Measurements from ENCODE around the gene PSMD8.
A peak's percentile ranks its signal among the peaks of the same experiment; 100 is the strongest.
"Not testable (repeated sequence)": the region's sequence is repeated elsewhere in the genome, so short reads cannot be mapped to it uniquely, and the experiment has no call there.

The PSMD8 gene

GRCh38 chr19:38359242-38360021 lies 14.9 kb upstream of the PSMD8 start:
- DNase-seq (ENCODE audit: extremely low read depth, insufficient read length): no peak
- H3K27me3 ChIP-seq (replicated peaks; ENCODE audit: control insufficient read depth, insufficient read depth, low read length): no peaks in the 10 kb centered on the region; the same call in 1 of the 2 replicates
- no peak overlapping the region for H3K4me3 ChIP-seq (replicated peaks; ENCODE audit: low read depth, low read length)
- no peak for TF ChIP-seq CTCF (IDR thresholded peaks at IDR 0.05; ENCODE audit: insufficient read depth, low read length, poor library complexity, severe bottlenecking)
- H3K36me3 ChIP-seq (ENCODE audit: control insufficient read depth, insufficient read depth, low read length): no peaks in the 10 kb centered on the region

GRCh38 chr19:38360351-38360750 lies 14.0 kb upstream of the PSMD8 start:
- Histone ChIP-seq H3K36me3 (ENCODE audit: control insufficient read depth, insufficient read depth, low read length) (no peaks in the 10 kb centered on the region), H3K4me3 (replicated peaks; ENCODE audit: low read depth, low read length) (no peak overlapping the region), H3K27me3 (replicated peaks; ENCODE audit: control insufficient read depth, insufficient read depth, low read length) (no peaks in the 10 kb centered on the region; the same call in 1 of the 2 replicates)
- DNase-seq (ENCODE audit: extremely low read depth, insufficient read length): no peak
- TF ChIP-seq CTCF (IDR thresholded peaks at IDR 0.05; ENCODE audit: insufficient read depth, low read length, poor library complexity, severe bottlenecking): no peak

- H3K27me3 ChIP-seq (replicated peaks; ENCODE audit: control insufficient read depth, insufficient read depth, low read length): no peaks in the 10 kb centered on the region; the same call in 1 of the 2 replicates
- no peak for DNase-seq (ENCODE audit: extremely low read depth, insufficient read length)
- peak overlapping the region; percentile 70 for H3K4me3 ChIP-seq (replicated peaks; ENCODE audit: low read depth, low read length)
- H3K36me3 ChIP-seq (ENCODE audit: control insufficient read depth, insufficient read depth, low read length): no peaks in the 10 kb centered on the region
- TF ChIP-seq CTCF (IDR thresholded peaks at IDR 0.05; ENCODE audit: insufficient read depth, low read length, poor library complexity, severe bottlenecking): no peak
These were observed 13.3 kb upstream of the PSMD8 start for GRCh38 chr19:38360839-38361631.

- TF ChIP-seq CTCF (IDR thresholded peaks at IDR 0.05; ENCODE audit: insufficient read depth, low read length, poor library complexity, severe bottlenecking): peak; percentile 28
- Histone ChIP-seq H3K36me3 (ENCODE audit: control insufficient read depth, insufficient read depth, low read length) (no peaks in the 10 kb centered on the region), H3K4me3 (replicated peaks; ENCODE audit: low read depth, low read length) (peak overlapping the region; percentile 70), H3K27me3 (replicated peaks; ENCODE audit: control insufficient read depth, insufficient read depth, low read length) (no peaks in the 10 kb centered on the region; the same call in 1 of the 2 replicates)
- DNase-seq (ENCODE audit: extremely low read depth, insufficient read length): peak; percentile 78
These were observed 12.7 kb upstream of the PSMD8 start for GRCh38 chr19:38361633-38362075.

GRCh38 chr19:38362076-38362945 lies 12.1 kb upstream of the PSMD8 start:
- TF ChIP-seq CTCF (IDR thresholded peaks at IDR 0.05; ENCODE audit: insufficient read depth, low read length, poor library complexity, severe bottlenecking): no peak
- Histone ChIP-seq H3K4me3 (replicated peaks; ENCODE audit: low read depth, low read length) (peak overlapping the region; percentile 70), H3K27me3 (replicated peaks; ENCODE audit: control insufficient read depth, insufficient read depth, low read length) (no peaks in the 10 kb centered on the region; the same call in 1 of the 2 replicates), H3K36me3 (ENCODE audit: control insufficient read depth, insufficient read depth, low read length) (no peaks in the 10 kb centered on the region)
- DNase-seq (ENCODE audit: extremely low read depth, insufficient read length): peak; percentile 81

- peak overlapping the region; percentile 70; the same call in 1 of the 2 replicates for H3K4me3 ChIP-seq (replicated peaks; ENCODE audit: low read depth, low read length)
- H3K27me3 ChIP-seq (replicated peaks; ENCODE audit: control insufficient read depth, insufficient read depth, low read length); DNase-seq (ENCODE audit: extremely low read depth, insufficient read length); H3K36me3 ChIP-seq (ENCODE audit: control insufficient read depth, insufficient read depth, low read length): not testable (repeated sequence)
These were observed 11.3 kb upstream of the PSMD8 start for GRCh38 chr19:38362946-38363688.

Measured in GM06990 (cell line).